Epithelial cell of alveolus of lung (primary cell): ENCODE results near the gene CCDC15. TPM values are rescaled to one million over a fixed set of nuclear protein-coding genes. Genes with fewer than 3 reads are reported as not detected.

Experiments used
- total RNA-seq: library from RNA; depleted of rRNA; stranded (reverse); fragments of >200 nt; gene quantifications from 2 replicates; pipeline ENCODE4 v1.2.1, GENCODE V29; 2015

CCDC15 gene, protein sequence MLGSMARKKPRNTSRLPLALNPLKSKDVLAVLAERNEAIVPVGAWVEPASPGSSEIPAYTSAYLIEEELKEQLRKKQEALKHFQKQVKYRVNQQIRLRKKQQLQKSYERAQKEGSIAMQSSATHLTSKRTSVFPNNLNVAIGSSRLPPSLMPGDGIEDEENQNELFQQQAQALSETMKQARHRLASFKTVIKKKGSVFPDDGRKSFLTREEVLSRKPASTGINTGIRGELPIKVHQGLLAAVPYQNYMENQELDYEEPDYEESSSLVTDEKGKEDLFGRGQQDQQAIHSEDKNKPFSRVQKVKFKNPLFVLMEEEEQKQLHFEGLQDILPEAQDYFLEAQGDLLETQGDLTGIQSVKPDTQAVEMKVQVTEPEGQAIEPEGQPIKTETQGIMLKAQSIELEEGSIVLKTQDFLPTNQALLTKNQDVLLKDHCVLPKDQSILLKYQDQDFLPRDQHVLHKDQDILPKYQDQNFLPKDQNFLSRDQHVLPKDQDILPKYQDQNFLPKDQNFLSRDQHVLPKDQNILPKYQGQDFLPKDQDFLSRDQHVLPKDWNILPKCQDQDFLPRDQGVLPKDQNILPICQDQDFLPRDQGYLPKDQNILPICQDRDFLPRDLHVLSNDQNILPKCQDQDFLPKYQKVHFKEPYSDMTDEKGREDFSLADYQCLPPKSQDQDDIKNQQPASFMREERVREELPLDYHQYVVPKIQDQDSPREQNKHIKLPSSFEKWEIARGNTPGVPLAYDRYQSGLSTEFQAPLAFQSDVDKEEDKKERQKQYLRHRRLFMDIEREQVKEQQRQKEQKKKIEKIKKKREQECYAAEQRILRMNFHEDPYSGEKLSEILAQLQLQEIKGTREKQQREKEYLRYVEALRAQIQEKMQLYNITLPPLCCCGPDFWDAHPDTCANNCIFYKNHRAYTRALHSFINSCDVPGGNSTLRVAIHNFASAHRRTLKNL
- 1.3 and 2.3 TPM in 2 replicates for total RNA-seq

DNA sequence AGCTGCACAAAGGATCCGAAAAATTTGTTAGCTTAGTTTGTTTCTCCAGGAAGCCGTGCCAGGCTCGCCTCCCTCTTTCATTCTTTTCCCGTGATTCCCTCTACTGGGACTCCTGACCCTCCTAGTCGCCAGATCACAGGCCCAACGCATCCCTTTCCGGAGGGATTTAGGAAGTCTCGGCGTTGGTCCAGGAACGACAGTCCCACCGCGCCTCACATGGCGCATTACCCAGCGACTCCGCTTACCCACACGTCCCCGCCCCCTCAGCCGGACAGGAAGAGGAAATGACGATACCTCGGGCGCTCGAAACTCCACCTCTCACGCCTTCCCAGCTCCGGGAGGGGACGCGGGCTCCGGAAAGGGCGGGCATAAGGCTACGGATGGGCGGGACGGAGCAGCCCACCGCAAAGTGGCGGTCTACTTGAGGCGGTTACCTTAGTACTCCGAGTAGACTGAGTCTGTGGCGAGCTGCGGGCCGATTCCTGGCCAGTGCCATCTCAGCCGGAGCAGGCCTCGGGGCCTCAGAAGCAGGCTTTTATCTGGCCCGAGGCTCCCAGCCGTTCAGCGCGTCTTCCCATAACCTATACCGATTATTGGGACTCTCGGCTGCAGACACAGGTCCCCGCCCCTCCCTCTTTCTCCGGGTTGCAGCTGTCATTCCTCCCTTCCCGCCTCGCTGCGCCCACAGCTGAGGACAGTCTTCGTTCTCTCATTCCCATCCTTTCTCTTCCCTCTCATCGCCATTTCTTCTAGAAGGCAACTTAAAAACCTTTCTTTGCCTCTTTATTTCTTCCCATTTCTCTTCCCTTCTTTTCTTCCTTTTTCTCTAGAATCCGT, at the start of gene CCDC15:
Gene CCDC15 (plus strand): TSS at position 450 of the 837 bp plus-strand sequence. CDS start 531 bp downstream, outside the sequence.

DNA sequence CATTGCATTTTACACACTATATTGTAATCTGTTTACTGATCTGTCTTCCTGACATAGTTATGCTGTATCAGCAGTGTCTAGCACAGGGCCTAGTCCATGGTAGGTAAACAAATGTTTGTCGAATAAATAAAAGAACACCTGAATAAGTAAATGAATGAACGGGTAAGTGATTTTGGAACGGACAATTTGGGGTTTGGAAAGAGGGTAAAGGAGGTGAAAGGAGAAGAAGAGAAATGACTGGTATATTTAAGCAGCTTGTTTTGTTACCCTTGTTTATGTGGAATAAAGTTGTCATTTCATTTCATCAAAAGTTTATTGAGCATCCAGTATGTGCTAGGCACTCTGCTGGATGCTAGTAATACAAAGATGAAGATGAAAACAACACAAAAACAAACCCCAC, 35.1 kb upstream of the CCDC15 start, which contains the start of gene HEPN1:
Gene HEPN1 (plus strand): TSS at position 301 of the 400 bp plus-strand sequence.

GRCh38 chr11:124935548-124936514, 18.2 kb upstream of the CCDC15 start, which contains the start of gene HEPACAM:
TSS of gene HEPACAM (minus strand) at chr11:124936047. CDS start at chr11:124936006, 41 bp downstream.

DNA sequence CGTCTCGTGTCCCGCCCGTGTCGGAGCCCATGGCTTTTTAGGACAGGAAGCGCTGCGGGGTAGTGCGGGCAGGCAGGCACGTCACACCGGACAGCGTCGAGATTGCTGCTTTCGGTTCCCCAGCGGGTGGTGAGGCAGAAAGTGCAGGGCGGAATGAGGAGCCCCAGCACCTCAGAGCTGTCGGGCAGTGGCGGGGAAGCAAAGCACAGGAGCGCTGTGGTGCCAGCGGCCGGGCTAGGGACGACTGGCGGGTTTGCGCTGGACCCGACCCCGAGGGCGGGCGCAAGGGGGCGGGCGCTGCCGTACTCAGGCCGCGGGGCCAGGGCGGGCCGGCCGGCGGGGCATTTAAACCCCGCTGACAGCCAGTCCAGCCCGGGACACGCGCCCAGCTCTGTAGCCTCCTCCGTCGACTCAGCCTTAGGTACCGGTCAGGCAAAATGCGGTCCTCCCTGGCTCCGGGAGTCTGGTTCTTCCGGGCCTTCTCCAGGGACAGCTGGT, 109.0 kb downstream of the CCDC15 start, which contains the start of gene SLC37A2:
Gene SLC37A2 (plus strand): TSS at position 375 of the 498 bp plus-strand sequence. CDS start 63 bp downstream, at position 438.

Other genes starting within 250 kb of the CCDC15 start
- gene NRGN, start 214.3 kb upstream of the CCDC15 start, total RNA-seq, result 1.0 and 9.6 TPM in 2 replicates
- gene VSIG2, start 201.9 kb upstream of the CCDC15 start, total RNA-seq, result 1.3 TPM in 1 of 2 replicates, not detected in the other
- 2.2 and 5.6 TPM in 2 replicates for gene ESAM, start 191.9 kb upstream of the CCDC15 start, total RNA-seq
- 6.1 and 8.8 TPM in 2 replicates for gene MSANTD2, start 153.8 kb upstream of the CCDC15 start, total RNA-seq
- gene ROBO3, start 88.8 kb upstream of the CCDC15 start, total RNA-seq, result 10.9 and 23.5 TPM in 2 replicates
- gene ROBO4, start 56.3 kb upstream of the CCDC15 start, total RNA-seq, result 0.80 and 5.8 TPM in 2 replicates
- gene HEPN1, start 35.0 kb upstream of the CCDC15 start, total RNA-seq, result not detected in 2 replicates
- gene HEPACAM, start 18.2 kb upstream of the CCDC15 start, total RNA-seq, result not detected in 2 replicates
- gene SLC37A2, start 109.1 kb downstream of the CCDC15 start, total RNA-seq, result 0.32 and 2.6 TPM in 2 replicates
- 22.6 and 23.0 TPM in 2 replicates for gene TMEM218, start 157.4 kb downstream of the CCDC15 start, total RNA-seq
- gene PKNOX2, start 210.5 kb downstream of the CCDC15 start, total RNA-seq, result 2.6 TPM in 2 replicates